SK-N-SH treated with all-trans-retinoic acid at 6 μM for 48 hours (cell line): ENCODE measurements around the gene FGFRL1.

Source experiments
- ARNTL ChIP-seq: fragments of 450-650 bp; formaldehyde crosslinking; IDR thresholded peaks from 2 replicates; pipeline ENCODE4 v1.5.0; 2020; ENCODE audit warnings: low read depth, mild to moderate bottlenecking, moderate library complexity, borderline replicate concordance
- OSR1 ChIP-seq: fragments of 250-450 bp; sonication (Bioruptor Pico); IDR thresholded peaks from 2 replicates; pipeline ENCODE4 v1.8.0; 2022; ENCODE audit warnings: moderate library complexity, mild to moderate bottlenecking, inconsistent platforms
- PPARA ChIP-seq: fragments of 250-450 bp; sonication (Bioruptor Pico); IDR thresholded peaks from 2 replicates; pipeline ENCODE4 v1.5.0; 2020; ENCODE audit warnings: mild to moderate bottlenecking, borderline replicate concordance
- RARB ChIP-seq: fragments of 250-450 bp; sonication (Bioruptor Pico); IDR thresholded peaks from 2 replicates; pipeline ENCODE4 v1.8.0; 2021; ENCODE audit warnings: mild to moderate bottlenecking, moderate library complexity
- SNAI2 ChIP-seq: fragments of 250-450 bp; sonication (Bioruptor Pico); IDR thresholded peaks from 2 replicates; pipeline ENCODE4 v1.5.0; 2020; ENCODE audit warnings: mild to moderate bottlenecking, moderate library complexity
- ZC3H10 ChIP-seq: fragments of 250-450 bp; sonication (Bioruptor Pico); IDR thresholded peaks from 2 replicates; pipeline ENCODE4 v1.5.1; 2021; ENCODE audit warnings: mild to moderate bottlenecking, moderate library complexity
- ZFP30 ChIP-seq: fragments of 450-650 bp; formaldehyde crosslinking; IDR thresholded peaks from 2 replicates; pipeline ENCODE4 v1.5.0; 2022; ENCODE audit warnings: mild to moderate bottlenecking, moderate library complexity
- TF ChIP-seq, protein P1 (sequence below): fragments of 250-450 bp; sonication (Bioruptor Pico); IDR thresholded peaks from 2 replicates; pipeline ENCODE4 v1.8.0; 2020; ENCODE audit warnings: mild to moderate bottlenecking, moderate library complexity, borderline replicate concordance

DNA sequence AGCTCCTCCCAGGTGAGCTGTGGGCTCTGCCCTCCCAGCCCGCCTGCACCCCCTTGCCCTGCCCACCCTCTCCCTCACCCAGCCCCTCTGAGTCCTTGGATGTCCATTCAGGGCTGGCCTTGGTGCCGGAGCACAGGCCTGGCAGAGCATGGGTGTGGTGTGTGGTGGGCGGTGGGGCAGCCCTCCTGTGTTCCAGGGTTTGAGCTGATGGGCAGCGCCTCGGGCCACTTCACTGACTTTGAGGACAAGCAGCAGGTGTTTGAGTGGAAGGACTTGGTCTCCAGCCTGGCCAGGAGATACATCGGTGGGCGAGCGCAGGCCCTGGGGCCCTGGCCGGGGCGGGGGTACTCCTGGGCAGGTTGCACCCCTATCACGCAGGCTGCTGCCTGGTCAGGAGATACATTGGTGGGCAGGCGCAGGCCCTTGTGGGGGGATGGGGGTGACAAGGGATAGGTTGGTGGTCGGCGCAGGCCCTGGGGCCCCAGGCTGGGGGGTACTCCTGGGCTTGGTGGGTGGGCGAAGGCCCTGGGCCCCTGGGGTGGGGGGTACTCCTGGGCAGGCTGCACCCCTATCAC lies 10.7 kb upstream of the FGFRL1 start:
- TF ChIP-seq SNAI2 (no peak), OSR1 (CRISPR knock-in tag) (no peak), RARB (CRISPR knock-in tag) (no peak), ZFP30 (CRISPR knock-in tag) (no peak), ZC3H10 (CRISPR knock-in tag) (no peak), PPARA (CRISPR knock-in tag) (no peak), ARNTL (CRISPR knock-in tag) (no peak)
- TF ChIP-seq, protein P1, sequence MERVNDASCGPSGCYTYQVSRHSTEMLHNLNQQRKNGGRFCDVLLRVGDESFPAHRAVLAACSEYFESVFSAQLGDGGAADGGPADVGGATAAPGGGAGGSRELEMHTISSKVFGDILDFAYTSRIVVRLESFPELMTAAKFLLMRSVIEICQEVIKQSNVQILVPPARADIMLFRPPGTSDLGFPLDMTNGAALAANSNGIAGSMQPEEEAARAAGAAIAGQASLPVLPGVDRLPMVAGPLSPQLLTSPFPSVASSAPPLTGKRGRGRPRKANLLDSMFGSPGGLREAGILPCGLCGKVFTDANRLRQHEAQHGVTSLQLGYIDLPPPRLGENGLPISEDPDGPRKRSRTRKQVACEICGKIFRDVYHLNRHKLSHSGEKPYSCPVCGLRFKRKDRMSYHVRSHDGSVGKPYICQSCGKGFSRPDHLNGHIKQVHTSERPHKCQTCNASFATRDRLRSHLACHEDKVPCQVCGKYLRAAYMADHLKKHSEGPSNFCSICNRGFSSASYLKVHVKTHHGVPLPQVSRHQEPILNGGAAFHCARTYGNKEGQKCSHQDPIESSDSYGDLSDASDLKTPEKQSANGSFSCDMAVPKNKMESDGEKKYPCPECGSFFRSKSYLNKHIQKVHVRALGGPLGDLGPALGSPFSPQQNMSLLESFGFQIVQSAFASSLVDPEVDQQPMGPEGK (CRISPR knock-in tag) = no peak
